ENCODE data around the gene FGR.

DNA sequence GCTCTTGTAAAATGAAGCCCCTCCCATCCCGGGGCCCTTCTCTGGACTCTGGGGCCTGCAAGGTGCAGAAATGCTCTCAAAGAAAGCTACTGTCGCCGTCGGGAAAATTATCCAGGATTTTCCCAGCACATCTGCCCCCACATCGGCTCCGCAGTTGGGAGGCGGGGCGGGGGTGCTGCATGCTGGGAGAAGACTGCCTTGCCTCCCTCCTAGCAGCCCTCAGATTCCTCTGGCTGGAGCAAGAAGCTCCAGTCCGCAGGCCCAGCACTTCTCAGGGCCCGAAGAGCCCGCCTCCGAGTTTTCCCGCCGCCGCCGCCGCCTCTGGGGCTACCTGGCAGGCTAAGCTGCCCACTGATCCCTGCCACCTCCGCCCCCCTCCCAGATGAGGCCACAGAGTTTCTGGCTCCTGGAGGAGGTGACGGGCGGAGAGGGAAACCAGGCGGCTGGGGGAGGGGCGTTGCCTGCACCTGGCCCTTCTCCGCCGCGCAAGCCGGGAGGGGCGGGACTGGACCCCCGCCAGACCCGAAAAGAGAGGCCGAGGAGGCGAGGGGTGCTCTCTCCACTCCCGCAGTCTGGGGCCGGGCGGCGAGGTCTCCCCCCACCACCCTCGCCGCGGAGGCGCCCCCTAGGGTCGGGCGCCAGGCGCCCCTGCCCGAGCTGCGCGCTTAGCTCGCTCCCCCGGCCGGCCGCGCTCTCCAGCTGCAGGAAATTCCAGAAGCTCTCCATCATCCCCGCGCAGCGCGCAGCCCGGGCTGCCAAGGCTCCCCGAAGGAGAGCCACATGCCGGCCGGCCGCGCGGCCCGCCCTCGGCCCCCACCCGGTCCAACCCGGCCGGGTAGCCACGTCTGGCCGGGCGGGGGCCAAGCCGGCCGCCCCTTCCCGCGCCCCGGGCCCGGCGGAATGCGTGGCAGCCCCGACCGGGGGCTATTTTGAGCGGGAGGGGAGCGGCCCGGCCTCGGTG is 59.8 kb downstream of the FGR start:
- TF ChIP-seq TCF4 (CRISPR knock-in tag; IDR thresholded peaks at IDR 0.05; ENCODE audit: borderline replicate concordance) (no peak), ZC3H10 (CRISPR knock-in tag; IDR thresholded peaks at IDR 0.05) (no peak)
